GM23338 (cell line): ENCODE data around the gene PCDHA8. TPM values are rescaled to one million over a fixed set of nuclear protein-coding genes. Genes with fewer than 3 reads are reported as not detected.

Experiments used
- ATAC-seq: fragments of 200-7000 bp; cut with Tn5 transposase; 3 replicates; pipeline ENCODE4 v1.9.1; 2020
- DNase-seq: peaks from one replicate; pipeline ENCODE4 v3.0.0-alpha.2; 2015; ENCODE audit warnings: low spot score
- H2AFZ ChIP-seq: fragments of 200-600 bp; sonication (generic); 2 replicates; pipeline ENCODE4 v1.8.0; 2016; ENCODE audit warnings: antibody characterized with exemption, mild to moderate bottlenecking, moderate library complexity
- H3F3A ChIP-seq: fragments of 200-600 bp; sonication (generic); replicated peaks from 2 replicates; pipeline ENCODE4 v1.8.0; 2017; ENCODE audit warnings: antibody characterized with exemption, mixed run types, low read depth
- H3K27ac ChIP-seq: fragments of 200-600 bp; sonication (generic); 2 replicates; pipeline ENCODE4 v1.6.1; 2016; ENCODE audit warnings: low read depth
- H3K27me3 ChIP-seq: fragments of 200-600 bp; sonication (generic); 2 replicates; pipeline ENCODE4 v1.8.0; 2016; ENCODE audit warnings: mild to moderate bottlenecking, mixed run types, moderate library complexity; ENCODE audit not compliant: insufficient read depth
- H3K36me3 ChIP-seq: fragments of 200-600 bp; sonication (generic); 2 replicates; pipeline ENCODE4 v1.8.0; 2016; ENCODE audit warnings: mild to moderate bottlenecking; ENCODE audit not compliant: insufficient read depth
- H3K4me1 ChIP-seq: fragments of 200-600 bp; sonication (generic); 2 replicates; pipeline ENCODE4 v1.8.0; 2016; ENCODE audit warnings: mild to moderate bottlenecking, moderate library complexity; ENCODE audit not compliant: insufficient read depth
- H3K4me2 ChIP-seq: fragments of 200-600 bp; sonication (generic); 2 replicates; pipeline ENCODE4 v1.7.1; 2017; ENCODE audit warnings: mixed run types
- H3K4me3 ChIP-seq: fragments of 200-600 bp; sonication (generic); 2 replicates; pipeline ENCODE4 v1.6.1; 2016; ENCODE audit warnings: mixed run types
- H3K79me2 ChIP-seq: fragments of 200-600 bp; sonication (generic); replicated peaks from 2 replicates; pipeline ENCODE4 v1.8.0; 2017; ENCODE audit warnings: mild to moderate bottlenecking; ENCODE audit not compliant: insufficient read depth
- H3K9me2 ChIP-seq: fragments of 200-600 bp; sonication (generic); 2 replicates; pipeline ENCODE4 v1.8.0; 2017; ENCODE audit not compliant: insufficient read depth
- H4K20me1 ChIP-seq: fragments of 200-600 bp; sonication (generic); replicated peaks from 2 replicates; pipeline ENCODE4 v1.8.0; 2017; ENCODE audit warnings: mild to moderate bottlenecking; ENCODE audit not compliant: insufficient read depth
- H3K27ac Mint-ChIP-seq: 2 replicates; pipeline ENCODE4 v1.8.0; 2020; ENCODE audit warnings: inconsistent platforms, mild to moderate bottlenecking, moderate library complexity, mixed read lengths
- H3K27me3 Mint-ChIP-seq: 3 replicates; pipeline ENCODE4 v1.8.0; 2022; ENCODE audit warnings: low read depth, mild to moderate bottlenecking, moderate library complexity, mixed read lengths, inconsistent platforms; ENCODE audit not compliant: insufficient read depth, poor library complexity
- H3K36me3 Mint-ChIP-seq: 3 replicates; pipeline ENCODE4 v1.8.0; 2021; ENCODE audit warnings: low read depth, mild to moderate bottlenecking, inconsistent platforms, moderate library complexity, mixed read lengths
- H3K4me1 Mint-ChIP-seq: 3 replicates; pipeline ENCODE4 v1.8.0; 2020; ENCODE audit warnings: mild to moderate bottlenecking, inconsistent platforms, mixed read lengths
- H3K4me3 Mint-ChIP-seq: 3 replicates; pipeline ENCODE4 v1.8.0; 2021; ENCODE audit warnings: moderate library complexity, mild to moderate bottlenecking, inconsistent platforms, mixed read lengths
- H3K9me3 Mint-ChIP-seq: 3 replicates; pipeline ENCODE4 v1.8.0; 2020; ENCODE audit warnings: moderate library complexity, mild to moderate bottlenecking, inconsistent platforms, mixed read lengths
- CREB1 ChIP-seq: fragments of 250-450 bp; sonication (Bioruptor Pico); IDR thresholded peaks from 2 replicates; pipeline ENCODE4 v1.5.0; 2020; ENCODE audit warnings: low read depth, mild to moderate bottlenecking, moderate library complexity
- EZH2phosphoT487 ChIP-seq: fragments of 200-600 bp; sonication (generic); IDR thresholded peaks from one replicate; pipeline ENCODE4 v1.8.1; 2018; ENCODE audit warnings: antibody characterized with exemption; ENCODE audit not compliant: unreplicated experiment
- JUNB ChIP-seq: IDR thresholded peaks from one replicate; pipeline ENCODE4 v1.6.1; 2016; ENCODE audit warnings: antibody characterized with exemption; ENCODE audit not compliant: unreplicated experiment
- NANOG ChIP-seq: IDR thresholded peaks from 2 replicates; pipeline ENCODE4 v1.6.1; 2016; ENCODE audit warnings: antibody characterized with exemption, borderline replicate concordance
- POLR2AphosphoS5 ChIP-seq: IDR thresholded peaks from 2 replicates; pipeline ENCODE4 v1.6.1; 2016; ENCODE audit warnings: antibody characterized with exemption, low read depth
- STAT1 ChIP-seq: IDR thresholded peaks from one replicate; pipeline ENCODE4 v1.6.1; 2016; ENCODE audit warnings: antibody characterized with exemption; ENCODE audit not compliant: unreplicated experiment
- ZNF331 ChIP-seq: fragments of 250-450 bp; sonication (Bioruptor Pico); IDR thresholded peaks from 2 replicates; pipeline ENCODE4 v1.5.0; 2020; ENCODE audit warnings: low read depth, mild to moderate bottlenecking, moderate library complexity
- polyA plus RNA-seq: library from polyadenylated mRNA; unstranded; fragments of >200 nt; fragmentation: Nextera tagmentation; extraction: Ambion mirVana; gene quantifications from 2 replicates; pipeline ENCODE4 v1.2.1, GENCODE V29; 2016
- total RNA-seq: library from RNA; depleted of rRNA; stranded (reverse); fragments of >200 nt; shearing (Covaris generic); gene quantifications from 2 replicates; pipeline ENCODE4 v1.2.3, GENCODE V29; 2014
- TF ChIP-seq, protein P1 (sequence below): IDR thresholded peaks from one replicate; pipeline ENCODE4 v1.6.1; 2018; ENCODE audit warnings: antibody characterized with exemption; ENCODE audit not compliant: unreplicated experiment
- TF ChIP-seq, protein P2 (sequence below), 2 experiments: fragments of 200-600 bp in 1 of 2; sonication (generic) in 1 of 2; conservative IDR thresholded peaks; 2 replicates each; pipeline versions ENCODE4 v1.5.1 to v1.6.1; 2016 to 2017; ENCODE audit warnings: antibody characterized with exemption in 2 of 2, low read depth in 2 of 2, mild to moderate bottlenecking in 2 of 2, moderate library complexity in 1 of 2
- TF ChIP-seq, protein P3 (sequence below): IDR thresholded peaks from 2 replicates; pipeline ENCODE4 v1.6.1; 2016; ENCODE audit warnings: antibody characterized with exemption
- TF ChIP-seq, protein P4 (sequence below): fragments of 250-450 bp; sonication (Bioruptor Pico); IDR thresholded peaks from 2 replicates; pipeline ENCODE4 v1.5.0; 2020; ENCODE audit warnings: mild to moderate bottlenecking, moderate library complexity

PCDHA8 gene
- total and polyA plus RNA-seq, 2 experiments from 2014 or later, result 0.86 to 3.1 TPM

DNA sequence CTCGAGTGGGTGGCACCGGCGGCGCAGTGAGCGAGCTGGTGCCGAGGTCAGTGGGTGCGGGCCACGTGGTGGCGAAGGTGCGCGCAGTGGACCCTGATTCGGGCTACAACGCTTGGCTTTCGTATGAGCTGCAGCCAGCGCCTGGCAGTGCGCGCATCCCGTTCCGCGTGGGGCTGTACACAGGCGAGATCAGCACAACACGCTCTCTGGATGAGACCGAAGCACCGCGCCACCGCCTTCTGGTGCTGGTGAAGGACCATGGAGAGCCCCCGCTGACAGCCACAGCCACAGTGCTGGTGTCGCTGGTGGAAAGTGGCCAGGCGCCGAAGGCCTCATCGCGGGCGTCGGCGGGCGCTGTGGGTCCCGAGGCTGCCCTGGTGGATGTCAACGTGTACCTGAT, 17.5 kb upstream of the PCDHA8 start (continued):
- TF ChIP-seq, protein P1, sequence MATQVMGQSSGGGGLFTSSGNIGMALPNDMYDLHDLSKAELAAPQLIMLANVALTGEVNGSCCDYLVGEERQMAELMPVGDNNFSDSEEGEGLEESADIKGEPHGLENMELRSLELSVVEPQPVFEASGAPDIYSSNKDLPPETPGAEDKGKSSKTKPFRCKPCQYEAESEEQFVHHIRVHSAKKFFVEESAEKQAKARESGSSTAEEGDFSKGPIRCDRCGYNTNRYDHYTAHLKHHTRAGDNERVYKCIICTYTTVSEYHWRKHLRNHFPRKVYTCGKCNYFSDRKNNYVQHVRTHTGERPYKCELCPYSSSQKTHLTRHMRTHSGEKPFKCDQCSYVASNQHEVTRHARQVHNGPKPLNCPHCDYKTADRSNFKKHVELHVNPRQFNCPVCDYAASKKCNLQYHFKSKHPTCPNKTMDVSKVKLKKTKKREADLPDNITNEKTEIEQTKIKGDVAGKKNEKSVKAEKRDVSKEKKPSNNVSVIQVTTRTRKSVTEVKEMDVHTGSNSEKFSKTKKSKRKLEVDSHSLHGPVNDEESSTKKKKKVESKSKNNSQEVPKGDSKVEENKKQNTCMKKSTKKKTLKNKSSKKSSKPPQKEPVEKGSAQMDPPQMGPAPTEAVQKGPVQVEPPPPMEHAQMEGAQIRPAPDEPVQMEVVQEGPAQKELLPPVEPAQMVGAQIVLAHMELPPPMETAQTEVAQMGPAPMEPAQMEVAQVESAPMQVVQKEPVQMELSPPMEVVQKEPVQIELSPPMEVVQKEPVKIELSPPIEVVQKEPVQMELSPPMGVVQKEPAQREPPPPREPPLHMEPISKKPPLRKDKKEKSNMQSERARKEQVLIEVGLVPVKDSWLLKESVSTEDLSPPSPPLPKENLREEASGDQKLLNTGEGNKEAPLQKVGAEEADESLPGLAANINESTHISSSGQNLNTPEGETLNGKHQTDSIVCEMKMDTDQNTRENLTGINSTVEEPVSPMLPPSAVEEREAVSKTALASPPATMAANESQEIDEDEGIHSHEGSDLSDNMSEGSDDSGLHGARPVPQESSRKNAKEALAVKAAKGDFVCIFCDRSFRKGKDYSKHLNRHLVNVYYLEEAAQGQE, result no peak
- TF ChIP-seq JUNB (no peak), POLR2AphosphoS5 (no peak), EZH2phosphoT487 (no peak), ZNF331 (CRISPR knock-in tag) (no peak), STAT1 (no peak), NANOG (no peak), CREB1 (CRISPR knock-in tag) (no peak)
- TF ChIP-seq, protein P2, sequence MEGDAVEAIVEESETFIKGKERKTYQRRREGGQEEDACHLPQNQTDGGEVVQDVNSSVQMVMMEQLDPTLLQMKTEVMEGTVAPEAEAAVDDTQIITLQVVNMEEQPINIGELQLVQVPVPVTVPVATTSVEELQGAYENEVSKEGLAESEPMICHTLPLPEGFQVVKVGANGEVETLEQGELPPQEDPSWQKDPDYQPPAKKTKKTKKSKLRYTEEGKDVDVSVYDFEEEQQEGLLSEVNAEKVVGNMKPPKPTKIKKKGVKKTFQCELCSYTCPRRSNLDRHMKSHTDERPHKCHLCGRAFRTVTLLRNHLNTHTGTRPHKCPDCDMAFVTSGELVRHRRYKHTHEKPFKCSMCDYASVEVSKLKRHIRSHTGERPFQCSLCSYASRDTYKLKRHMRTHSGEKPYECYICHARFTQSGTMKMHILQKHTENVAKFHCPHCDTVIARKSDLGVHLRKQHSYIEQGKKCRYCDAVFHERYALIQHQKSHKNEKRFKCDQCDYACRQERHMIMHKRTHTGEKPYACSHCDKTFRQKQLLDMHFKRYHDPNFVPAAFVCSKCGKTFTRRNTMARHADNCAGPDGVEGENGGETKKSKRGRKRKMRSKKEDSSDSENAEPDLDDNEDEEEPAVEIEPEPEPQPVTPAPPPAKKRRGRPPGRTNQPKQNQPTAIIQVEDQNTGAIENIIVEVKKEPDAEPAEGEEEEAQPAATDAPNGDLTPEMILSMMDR (conservative IDR thresholded peaks at IDR 0.05; ENCODE audit: low read depth in 2 of 2), result no peak
- TF ChIP-seq, protein P3, sequence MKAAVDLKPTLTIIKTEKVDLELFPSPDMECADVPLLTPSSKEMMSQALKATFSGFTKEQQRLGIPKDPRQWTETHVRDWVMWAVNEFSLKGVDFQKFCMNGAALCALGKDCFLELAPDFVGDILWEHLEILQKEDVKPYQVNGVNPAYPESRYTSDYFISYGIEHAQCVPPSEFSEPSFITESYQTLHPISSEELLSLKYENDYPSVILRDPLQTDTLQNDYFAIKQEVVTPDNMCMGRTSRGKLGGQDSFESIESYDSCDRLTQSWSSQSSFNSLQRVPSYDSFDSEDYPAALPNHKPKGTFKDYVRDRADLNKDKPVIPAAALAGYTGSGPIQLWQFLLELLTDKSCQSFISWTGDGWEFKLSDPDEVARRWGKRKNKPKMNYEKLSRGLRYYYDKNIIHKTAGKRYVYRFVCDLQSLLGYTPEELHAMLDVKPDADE, result no peak

DNA sequence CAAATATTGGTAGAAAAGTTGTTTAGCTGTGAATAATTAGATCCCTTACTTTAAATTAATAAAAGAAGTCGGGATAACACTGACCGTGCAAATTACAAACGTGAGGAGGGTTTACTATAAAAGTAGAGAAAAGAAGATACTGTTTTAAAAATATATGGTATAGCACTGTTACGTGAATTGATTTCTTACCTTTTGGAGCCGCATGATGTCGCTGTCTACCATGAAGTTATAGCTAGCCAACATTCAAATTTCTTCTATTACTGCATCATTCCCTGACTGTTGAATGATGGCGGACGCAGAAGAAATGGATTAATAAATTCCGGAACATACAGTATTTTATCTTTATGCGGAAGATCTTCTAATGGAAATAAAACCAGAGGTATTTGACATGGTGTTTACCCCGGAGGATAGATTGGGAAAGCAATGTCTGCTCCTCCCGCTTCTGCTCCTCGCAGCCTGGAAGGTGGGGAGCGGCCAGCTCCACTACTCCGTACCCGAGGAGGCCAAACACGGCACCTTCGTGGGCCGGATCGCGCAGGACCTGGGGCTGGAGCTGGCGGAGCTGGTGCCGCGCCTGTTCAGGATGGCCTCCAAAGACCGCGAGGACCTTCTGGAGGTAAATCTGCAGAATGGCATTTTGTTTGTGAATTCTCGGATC, 13.2 kb upstream of the PCDHA8 start, which contains the start of gene PCDHA6:
TSS of gene PCDHA6 (plus strand) at position 257 of the 658 bp plus-strand sequence. CDS start at position 389, 132 bp downstream.
- H2AFZ ChIP-seq, result no peak within 1 kb of the TSS
- no peaks in the 10 kb centered on the region for H4K20me1 ChIP-seq
- Mint-ChIP-seq H3K9me3 (peaks cover 5% of the 10 kb centered on the region; the same call in 2 of the 3 replicates), H3K4me1 (no peaks in the 10 kb centered on the region; the same call in 2 of the 3 replicates), H3K27ac (no peak within 1 kb of the TSS), H3K27me3 (peaks cover 2% of the 10 kb centered on the region), H3K4me3 (peak within 1 kb of the TSS; percentile 68), H3K36me3 (peaks cover 18% of the 10 kb centered on the region)
- no peak within 1 kb of the TSS for H3K27ac ChIP-seq
- ATAC-seq (peak; percentile 28; the same call in 1 of the 3 replicates), DNase-seq (no peak)
- no peaks in the 10 kb centered on the region for H3K79me2 ChIP-seq
- no peaks in the 10 kb centered on the region for H3F3A ChIP-seq
- no peaks in the 10 kb centered on the region for H3K9me2 ChIP-seq
- H3K4me1 ChIP-seq, result no peaks in the 10 kb centered on the region
- H3K4me2 ChIP-seq, result no peak within 1 kb of the TSS
- peak within 1 kb of the TSS; percentile 37; the same call in 1 of the 2 replicates for H3K4me3 ChIP-seq
- no peaks in the 10 kb centered on the region for H3K36me3 ChIP-seq
- no peaks in the 10 kb centered on the region for H3K27me3 ChIP-seq
- TF ChIP-seq, protein P4, sequence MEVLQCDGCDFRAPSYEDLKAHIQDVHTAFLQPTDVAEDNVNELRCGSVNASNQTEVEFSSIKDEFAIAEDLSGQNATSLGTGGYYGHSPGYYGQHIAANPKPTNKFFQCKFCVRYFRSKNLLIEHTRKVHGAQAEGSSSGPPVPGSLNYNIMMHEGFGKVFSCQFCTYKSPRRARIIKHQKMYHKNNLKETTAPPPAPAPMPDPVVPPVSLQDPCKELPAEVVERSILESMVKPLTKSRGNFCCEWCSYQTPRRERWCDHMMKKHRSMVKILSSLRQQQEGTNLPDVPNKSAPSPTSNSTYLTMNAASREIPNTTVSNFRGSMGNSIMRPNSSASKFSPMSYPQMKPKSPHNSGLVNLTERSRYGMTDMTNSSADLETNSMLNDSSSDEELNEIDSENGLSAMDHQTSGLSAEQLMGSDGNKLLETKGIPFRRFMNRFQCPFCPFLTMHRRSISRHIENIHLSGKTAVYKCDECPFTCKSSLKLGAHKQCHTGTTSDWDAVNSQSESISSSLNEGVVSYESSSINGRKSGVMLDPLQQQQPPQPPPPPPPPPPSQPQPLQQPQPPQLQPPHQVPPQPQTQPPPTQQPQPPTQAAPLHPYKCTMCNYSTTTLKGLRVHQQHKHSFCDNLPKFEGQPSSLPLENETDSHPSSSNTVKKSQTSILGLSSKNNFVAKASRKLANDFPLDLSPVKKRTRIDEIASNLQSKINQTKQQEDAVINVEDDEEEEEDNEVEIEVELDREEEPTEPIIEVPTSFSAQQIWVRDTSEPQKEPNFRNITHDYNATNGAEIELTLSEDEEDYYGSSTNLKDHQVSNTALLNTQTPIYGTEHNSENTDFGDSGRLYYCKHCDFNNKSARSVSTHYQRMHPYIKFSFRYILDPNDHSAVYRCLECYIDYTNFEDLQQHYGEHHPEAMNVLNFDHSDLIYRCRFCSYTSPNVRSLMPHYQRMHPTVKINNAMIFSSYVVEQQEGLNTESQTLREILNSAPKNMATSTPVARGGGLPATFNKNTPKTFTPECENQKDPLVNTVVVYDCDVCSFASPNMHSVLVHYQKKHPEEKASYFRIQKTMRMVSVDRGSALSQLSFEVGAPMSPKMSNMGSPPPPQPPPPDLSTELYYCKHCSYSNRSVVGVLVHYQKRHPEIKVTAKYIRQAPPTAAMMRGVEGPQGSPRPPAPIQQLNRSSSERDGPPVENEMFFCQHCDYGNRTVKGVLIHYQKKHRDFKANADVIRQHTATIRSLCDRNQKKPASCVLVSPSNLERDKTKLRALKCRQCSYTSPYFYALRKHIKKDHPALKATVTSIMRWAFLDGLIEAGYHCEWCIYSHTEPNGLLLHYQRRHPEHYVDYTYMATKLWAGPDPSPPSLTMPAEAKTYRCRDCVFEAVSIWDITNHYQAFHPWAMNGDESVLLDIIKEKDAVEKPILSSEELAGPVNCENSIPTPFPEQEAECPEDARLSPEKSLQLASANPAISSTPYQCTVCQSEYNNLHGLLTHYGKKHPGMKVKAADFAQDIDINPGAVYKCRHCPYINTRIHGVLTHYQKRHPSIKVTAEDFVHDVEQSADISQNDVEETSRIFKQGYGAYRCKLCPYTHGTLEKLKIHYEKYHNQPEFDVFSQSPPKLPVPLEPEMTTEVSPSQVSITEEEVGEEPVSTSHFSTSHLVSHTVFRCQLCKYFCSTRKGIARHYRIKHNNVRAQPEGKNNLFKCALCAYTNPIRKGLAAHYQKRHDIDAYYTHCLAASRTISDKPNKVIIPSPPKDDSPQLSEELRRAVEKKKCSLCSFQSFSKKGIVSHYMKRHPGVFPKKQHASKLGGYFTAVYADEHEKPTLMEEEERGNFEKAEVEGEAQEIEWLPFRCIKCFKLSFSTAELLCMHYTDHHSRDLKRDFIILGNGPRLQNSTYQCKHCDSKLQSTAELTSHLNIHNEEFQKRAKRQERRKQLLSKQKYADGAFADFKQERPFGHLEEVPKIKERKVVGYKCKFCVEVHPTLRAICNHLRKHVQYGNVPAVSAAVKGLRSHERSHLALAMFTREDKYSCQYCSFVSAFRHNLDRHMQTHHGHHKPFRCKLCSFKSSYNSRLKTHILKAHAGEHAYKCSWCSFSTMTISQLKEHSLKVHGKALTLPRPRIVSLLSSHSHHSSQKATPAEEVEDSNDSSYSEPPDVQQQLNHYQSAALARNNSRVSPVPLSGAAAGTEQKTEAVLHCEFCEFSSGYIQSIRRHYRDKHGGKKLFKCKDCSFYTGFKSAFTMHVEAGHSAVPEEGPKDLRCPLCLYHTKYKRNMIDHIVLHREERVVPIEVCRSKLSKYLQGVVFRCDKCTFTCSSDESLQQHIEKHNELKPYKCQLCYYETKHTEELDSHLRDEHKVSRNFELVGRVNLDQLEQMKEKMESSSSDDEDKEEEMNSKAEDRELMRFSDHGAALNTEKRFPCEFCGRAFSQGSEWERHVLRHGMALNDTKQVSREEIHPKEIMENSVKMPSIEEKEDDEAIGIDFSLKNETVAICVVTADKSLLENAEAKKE, result no peak
- TF ChIP-seq NANOG (no peak), STAT1 (no peak), ZNF331 (CRISPR knock-in tag) (no peak)
